ENCODE results near the gene PRELID1.
A peak's percentile ranks its signal among the peaks of the same experiment; 100 is the strongest.
"Not testable (repeated sequence)": the region's sequence is repeated elsewhere in the genome, so short reads cannot be mapped to it uniquely, and the experiment has no call there.

The PRELID1 gene

DNA sequence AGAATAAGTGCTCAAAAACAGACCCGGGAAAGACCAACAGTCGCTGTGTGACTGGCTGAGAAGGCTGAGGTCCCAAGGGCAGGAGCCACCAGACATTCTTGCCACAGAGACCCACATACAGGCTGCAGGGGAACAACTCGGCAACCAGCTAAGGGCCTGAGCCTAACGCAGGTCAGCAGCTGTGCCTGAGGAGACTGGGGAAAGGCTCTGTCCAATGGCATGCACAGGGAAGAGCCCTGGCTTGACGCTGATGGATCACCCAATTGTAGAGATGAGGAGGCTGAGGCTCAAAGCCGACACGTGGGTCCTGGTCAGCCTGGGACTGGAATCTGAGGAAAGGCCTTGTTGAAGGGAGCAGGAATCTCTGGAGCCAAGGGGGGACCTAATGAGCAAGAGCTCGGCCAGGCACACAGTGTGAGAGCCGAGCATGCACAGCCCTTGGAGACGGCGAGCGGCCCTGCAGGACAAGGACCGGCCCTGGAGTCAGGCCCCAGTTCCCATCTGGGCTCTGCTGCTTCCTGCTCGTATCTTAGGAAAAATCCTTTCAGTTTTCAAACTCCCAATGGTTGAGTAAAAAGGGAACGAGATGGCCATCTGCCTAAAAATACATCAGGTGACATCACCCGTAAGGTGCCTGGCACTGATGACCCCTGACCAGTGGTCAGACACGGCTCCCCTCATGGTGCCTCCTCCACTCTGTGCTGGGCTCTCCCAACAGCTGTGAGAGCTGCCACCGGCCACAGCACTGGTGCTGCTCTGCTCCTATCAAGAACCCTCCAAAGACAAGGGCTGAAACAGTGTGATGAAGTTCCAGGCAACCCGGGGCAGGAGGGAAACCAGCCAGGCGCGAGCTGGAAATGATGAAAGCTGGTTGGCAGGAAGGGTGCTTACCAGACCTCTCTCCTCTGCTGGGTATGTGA, 31.4 kb downstream of the PRELID1 start:
- no peak for ATAC-seq
- Mint-ChIP-seq H3K4me1 (peaks cover 33% of the 10 kb centered on the region), H3K9me3 (no peaks in the 10 kb centered on the region), H3K36me3 (peaks cover 78% of the 10 kb centered on the region), H3K4me3 (no peak overlapping the region), H3K27ac (peak overlapping the region; percentile 42), H3K27me3 (no peaks in the 10 kb centered on the region)

DNA sequence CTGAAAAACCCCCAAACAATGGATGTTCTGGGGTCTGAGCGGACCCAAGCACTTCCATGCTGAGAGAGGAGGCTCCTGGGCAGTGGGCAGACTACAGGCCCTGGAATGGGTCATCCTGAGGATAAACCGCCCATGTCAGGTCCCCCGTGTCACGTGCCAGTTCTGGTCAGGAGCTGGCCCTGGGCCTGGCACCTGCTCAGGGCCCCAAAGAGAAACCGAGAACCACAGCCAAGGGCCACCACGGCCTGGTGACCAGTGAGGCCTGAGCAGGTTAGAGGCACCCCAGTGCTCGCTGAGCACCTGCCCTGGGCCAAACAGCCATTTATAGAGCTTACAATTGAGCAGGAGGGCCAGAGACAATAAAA, 32.1 kb downstream of the PRELID1 start:
- no peak for ATAC-seq
- Mint-ChIP-seq H3K27me3 (no peaks in the 10 kb centered on the region), H3K4me3 (no peak overlapping the region), H3K36me3 (peaks cover 73% of the 10 kb centered on the region), H3K27ac (peak overlapping the region; percentile 42), H3K4me1 (peaks cover 34% of the 10 kb centered on the region), H3K9me3 (no peaks in the 10 kb centered on the region)

DNA sequence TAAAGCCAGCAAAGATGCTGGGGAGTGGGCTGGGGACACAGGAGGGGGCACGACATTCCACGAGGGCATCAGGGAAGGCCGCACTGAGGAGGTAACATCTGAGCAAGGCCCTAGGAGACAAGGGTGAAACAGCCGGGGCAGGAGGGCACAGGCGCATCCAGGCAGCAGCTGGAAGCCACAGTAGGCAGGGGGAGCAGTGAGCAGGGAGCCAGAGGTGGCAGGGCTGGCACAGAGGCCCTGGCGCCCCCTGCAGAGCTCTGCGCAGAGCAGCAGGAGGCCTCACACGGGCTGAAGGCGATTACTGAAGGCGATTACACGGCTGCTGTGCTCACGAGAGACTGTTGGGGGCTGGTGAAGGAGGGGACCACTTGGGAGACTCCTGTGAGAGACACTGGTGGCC, 32.5 kb downstream of the PRELID1 start:
- no peak overlapping the region for H3K4me3 Mint-ChIP-seq
- H3K36me3 Mint-ChIP-seq = peaks cover 71% of the 10 kb centered on the region
- peaks cover 34% of the 10 kb centered on the region for H3K4me1 Mint-ChIP-seq
- H3K27me3 Mint-ChIP-seq = no peaks in the 10 kb centered on the region
- peak overlapping the region; percentile 42 for H3K27ac Mint-ChIP-seq
- no peak for ATAC-seq
- no peaks in the 10 kb centered on the region for H3K9me3 Mint-ChIP-seq

DNA sequence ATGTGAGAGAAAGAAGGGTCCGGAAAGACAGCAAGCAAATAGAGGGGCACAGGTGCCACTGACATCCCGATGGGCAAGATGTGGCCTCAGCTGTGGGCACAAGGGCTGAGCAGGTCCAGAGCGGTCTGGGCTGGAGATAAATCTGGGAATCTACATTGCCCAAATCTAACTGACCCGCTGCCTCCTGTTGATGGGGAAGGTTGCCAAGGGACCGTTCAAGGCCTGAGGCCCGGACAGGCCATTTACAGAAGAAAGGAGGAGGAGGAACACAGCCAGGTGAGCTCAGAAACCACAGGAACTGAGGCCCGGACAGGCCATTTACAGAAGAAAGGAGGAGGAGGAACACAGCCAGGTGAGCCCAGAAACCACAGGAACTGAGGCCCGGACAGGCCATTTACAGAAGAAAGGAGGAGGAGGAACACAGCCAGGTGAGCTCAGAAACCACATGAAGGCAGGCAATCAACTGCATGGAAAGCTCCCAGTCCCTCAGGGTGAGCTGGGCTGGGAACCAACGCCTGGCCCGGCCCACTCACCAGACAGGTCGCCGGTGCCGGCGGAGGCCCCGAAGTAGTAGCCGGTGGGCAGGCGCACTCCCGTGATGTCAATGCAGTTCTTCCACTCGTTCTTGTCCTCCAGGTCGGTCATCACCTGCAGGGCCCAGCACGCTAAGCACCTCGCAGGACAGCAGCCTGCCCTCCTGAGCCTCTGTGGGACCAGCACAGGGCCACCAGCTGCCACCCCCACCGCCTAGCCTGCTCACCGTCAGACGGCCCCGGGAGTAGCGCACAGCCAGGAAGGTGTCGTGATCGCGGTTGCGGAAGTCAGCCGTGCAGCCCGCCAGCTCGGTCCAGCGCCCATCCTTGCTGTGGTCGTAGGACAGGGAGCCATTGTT, 33.2 kb downstream of the PRELID1 start:
- no peaks in the 10 kb centered on the region for H3K27me3 Mint-ChIP-seq
- H3K36me3 Mint-ChIP-seq = peaks cover 71% of the 10 kb centered on the region
- no peaks in the 10 kb centered on the region for H3K9me3 Mint-ChIP-seq
- H3K4me3 Mint-ChIP-seq = no peak overlapping the region
- peaks cover 34% of the 10 kb centered on the region for H3K4me1 Mint-ChIP-seq
- H3K27ac Mint-ChIP-seq = peak overlapping the region; percentile 42
- no peak for ATAC-seq

DNA sequence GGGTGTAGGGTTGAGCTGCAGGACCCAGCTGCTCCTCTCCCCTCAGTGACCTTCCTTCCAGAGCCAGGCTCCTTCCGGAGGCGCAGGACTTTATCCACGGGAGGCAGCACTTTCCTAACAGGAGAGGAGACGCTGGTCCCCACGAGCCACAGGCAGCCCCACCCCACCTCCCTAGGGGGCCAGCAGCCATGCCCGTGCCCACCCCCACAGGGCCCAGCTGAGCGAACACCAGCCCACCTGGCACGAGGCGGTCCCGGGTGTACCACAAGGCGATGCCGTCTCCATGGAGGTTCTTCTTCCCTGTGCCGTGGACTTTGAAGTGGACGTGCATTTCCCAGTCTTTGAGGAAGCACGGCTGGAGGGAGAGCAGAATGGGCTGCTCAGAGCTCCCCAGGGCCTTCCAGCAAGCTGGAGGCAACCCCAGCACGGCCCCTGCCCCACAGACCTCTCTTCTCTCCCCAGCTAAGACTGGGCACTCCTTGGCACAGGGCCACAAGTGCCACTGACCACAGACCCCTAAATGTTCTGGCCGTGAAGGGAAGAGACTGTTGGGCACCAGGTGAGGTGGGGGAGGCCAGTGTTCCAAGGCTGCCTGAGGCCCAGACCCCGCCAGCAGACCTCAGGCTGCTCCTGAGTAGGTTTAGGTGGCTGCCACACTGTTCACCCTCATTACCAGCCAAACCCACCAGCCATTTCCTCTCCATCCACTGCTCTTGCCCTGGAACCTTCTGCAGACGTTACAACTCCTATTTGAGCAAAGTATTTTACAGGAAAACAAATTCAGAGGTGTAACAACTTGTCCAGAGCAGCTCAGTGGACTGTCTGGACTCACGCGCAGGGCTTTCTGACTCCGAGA, 34.9 kb downstream of the PRELID1 start:
- H3K36me3 Mint-ChIP-seq = peaks cover 63% of the 10 kb centered on the region
- H3K9me3 Mint-ChIP-seq = no peaks in the 10 kb centered on the region
- H3K4me3 Mint-ChIP-seq = no peak overlapping the region
- H3K27ac Mint-ChIP-seq = no peak overlapping the region
- peaks cover 29% of the 10 kb centered on the region for H3K4me1 Mint-ChIP-seq
- H3K27me3 Mint-ChIP-seq = no peaks in the 10 kb centered on the region
- ATAC-seq = no peak

DNA sequence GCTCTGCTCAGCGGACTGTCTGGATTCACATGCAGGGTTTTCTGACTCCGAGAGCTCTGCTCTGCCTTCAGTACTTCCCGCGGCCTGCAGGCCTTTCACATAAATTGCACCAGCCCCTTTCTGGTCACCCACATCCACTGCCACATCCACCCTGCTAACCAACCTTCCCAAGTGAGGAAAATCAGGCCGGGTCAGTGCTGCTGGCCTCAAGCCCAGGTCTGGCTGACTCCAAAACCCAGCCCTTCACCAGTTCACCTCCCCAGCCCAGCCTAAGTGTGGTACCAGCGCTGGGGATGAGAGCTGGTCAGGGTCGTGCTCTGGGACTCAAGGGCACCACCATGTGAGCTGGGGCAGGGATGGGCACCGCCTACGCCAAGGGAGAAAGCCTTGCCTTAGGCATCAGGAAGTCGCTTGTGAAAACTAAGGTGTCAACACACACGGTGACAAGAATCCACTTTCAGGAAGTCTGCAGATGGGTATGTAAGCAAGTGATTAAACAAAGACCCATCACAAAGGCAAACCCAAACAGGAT, 35.6 kb downstream of the PRELID1 start:
- ATAC-seq = no peak
- Mint-ChIP-seq H3K36me3 (peaks cover 60% of the 10 kb centered on the region), H3K27me3 (no peaks in the 10 kb centered on the region), H3K4me3 (no peak overlapping the region), H3K9me3 (no peaks in the 10 kb centered on the region), H3K27ac (no peak overlapping the region), H3K4me1 (peaks cover 33% of the 10 kb centered on the region)

DNA sequence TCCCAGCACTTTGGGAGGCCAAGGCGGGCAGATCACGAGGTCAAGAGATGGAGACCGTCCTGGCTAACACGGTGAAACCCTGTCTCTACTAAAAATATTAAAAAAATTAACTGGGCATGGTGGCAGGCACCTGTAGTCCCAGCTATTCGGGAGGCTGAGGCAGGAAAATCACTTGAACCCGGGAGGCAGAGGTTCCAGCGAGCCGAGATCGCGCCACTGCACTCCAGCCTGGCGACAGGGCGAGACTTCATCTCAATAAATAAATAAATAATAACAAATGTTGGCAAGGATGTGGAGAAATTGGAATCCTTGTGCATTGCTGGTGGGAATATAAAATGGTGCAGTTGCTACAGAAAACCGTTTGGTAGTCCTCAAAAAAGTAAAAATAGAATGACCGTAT, 39.4 kb downstream of the PRELID1 start:
- peaks cover 39% of the 10 kb centered on the region for H3K4me1 Mint-ChIP-seq
- H3K36me3 Mint-ChIP-seq = peaks cover 40% of the 10 kb centered on the region
- not testable (repeated sequence) for H3K27ac Mint-ChIP-seq, H3K27me3 Mint-ChIP-seq, ATAC-seq, H3K9me3 Mint-ChIP-seq, H3K4me3 Mint-ChIP-seq

DNA sequence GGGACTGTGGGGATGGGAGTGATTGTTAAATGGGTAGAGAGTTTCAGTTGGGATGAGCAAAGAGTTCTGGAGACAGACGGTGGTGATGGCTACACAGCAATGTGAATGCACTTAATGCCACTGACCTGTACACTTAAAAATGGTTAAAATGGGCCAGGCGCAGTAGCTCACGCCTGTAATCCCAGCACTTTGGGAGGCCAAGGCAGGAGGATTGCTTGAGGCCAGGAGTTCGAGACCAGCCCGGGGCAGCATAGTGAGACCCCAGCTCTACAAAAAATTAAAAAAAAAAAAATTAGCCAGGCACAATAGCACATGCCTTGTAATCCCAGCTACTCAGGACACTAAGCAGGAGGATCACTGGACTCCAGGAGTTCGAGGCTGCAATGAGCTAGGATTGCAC, 40.2 kb downstream of the PRELID1 start:
- H3K4me1 Mint-ChIP-seq = peaks cover 39% of the 10 kb centered on the region
- no peaks in the 10 kb centered on the region for H3K27me3 Mint-ChIP-seq
- H3K27ac Mint-ChIP-seq = no peak overlapping the region
- H3K4me3 Mint-ChIP-seq = no peak overlapping the region
- H3K36me3 Mint-ChIP-seq = peaks cover 37% of the 10 kb centered on the region
- ATAC-seq = no peak
- H3K9me3 Mint-ChIP-seq = no peaks in the 10 kb centered on the region

DNA sequence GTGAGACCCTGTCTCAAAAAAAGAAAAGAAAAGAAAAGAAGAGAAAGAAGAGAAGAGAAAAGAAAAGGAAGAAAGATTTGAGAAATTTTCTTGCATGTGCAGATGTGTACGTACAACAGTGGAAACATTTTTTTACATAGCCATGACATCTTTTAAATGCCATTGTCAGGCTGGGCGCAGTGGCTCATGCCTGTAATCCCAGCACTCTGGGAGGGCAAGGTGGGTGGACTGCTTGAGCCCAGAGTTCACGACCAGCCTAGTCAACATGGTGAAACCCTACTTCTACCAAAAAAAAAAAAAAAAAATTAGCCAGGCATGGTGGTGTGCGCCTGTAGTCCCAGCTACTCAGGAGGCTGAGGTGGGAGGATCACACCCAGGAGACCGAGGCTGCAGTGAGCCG, 41.3 kb downstream of the PRELID1 start:
- Mint-ChIP-seq H3K27ac (no peak overlapping the region), H3K4me3 (no peak overlapping the region), H3K27me3 (no peaks in the 10 kb centered on the region), H3K9me3 (no peaks in the 10 kb centered on the region), H3K36me3 (peaks cover 37% of the 10 kb centered on the region), H3K4me1 (peaks cover 43% of the 10 kb centered on the region)
- ATAC-seq = no peak

DNA sequence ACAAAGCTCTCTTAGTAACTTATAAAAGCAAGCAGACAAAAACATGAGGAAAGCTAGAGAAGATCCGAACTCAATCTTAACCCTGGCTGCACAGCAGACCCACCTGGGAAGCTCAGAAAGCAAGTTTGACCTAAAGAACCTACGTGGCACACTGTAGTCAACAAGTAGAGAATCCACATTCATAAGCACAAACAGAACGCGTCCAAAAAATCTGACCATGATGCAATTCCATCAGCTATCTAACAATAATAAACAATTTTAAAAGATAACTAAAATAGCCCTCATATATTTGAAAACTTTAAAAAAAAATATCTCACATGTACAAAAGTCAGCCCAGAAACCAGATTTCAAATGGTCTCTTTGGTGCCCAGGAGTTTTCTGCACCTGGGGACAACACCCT, 43.2 kb downstream of the PRELID1 start:
- Mint-ChIP-seq H3K27me3 (no peaks in the 10 kb centered on the region), H3K9me3 (no peaks in the 10 kb centered on the region), H3K4me3 (no peak overlapping the region), H3K4me1 (peaks cover 44% of the 10 kb centered on the region), H3K36me3 (peaks cover 27% of the 10 kb centered on the region), H3K27ac (no peak overlapping the region)
- no peak for ATAC-seq

DNA sequence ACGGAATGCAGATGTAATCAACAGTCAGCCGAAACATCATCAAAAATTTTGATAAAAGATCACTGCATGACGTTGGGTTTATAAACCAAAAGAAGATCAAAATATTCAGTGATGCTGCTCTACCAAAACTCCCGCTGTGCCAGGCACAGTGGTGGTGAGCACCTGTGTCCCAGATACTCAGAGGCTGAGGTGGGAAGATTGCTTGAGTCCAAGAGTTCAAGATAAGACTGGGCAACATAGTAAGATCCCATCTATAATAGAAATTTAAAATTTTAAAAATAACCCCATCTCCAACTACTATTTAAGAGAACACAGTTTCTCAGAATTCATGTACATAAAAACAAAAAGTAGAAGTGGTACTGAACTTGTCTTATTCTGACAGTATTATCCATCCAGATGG, 44.1 kb downstream of the PRELID1 start:
- Mint-ChIP-seq H3K9me3 (no peaks in the 10 kb centered on the region), H3K4me3 (no peak overlapping the region), H3K4me1 (peaks cover 48% of the 10 kb centered on the region), H3K36me3 (peaks cover 25% of the 10 kb centered on the region), H3K27me3 (no peaks in the 10 kb centered on the region), H3K27ac (no peak overlapping the region)
- no peak for ATAC-seq

DNA sequence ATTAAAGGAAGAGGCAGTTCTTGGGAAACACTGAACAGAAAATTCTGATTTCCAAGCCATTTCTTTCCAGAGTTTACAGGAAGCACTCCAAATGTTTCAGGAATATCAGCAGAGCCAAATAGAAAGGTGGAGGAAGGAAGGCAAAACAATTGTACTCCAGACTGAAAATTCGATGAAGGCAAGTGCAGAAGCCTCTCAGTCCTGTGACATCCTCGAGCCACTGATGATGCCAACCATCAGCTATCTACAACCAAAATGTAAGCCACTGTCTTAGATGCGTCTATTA, 45.7 kb downstream of the PRELID1 start:
- Mint-ChIP-seq H3K27me3 (no peaks in the 10 kb centered on the region), H3K4me1 (peaks cover 42% of the 10 kb centered on the region), H3K36me3 (peaks cover 19% of the 10 kb centered on the region), H3K9me3 (no peaks in the 10 kb centered on the region), H3K27ac (no peak overlapping the region), H3K4me3 (peak overlapping the region; percentile 75)
- ATAC-seq = no peak

DNA sequence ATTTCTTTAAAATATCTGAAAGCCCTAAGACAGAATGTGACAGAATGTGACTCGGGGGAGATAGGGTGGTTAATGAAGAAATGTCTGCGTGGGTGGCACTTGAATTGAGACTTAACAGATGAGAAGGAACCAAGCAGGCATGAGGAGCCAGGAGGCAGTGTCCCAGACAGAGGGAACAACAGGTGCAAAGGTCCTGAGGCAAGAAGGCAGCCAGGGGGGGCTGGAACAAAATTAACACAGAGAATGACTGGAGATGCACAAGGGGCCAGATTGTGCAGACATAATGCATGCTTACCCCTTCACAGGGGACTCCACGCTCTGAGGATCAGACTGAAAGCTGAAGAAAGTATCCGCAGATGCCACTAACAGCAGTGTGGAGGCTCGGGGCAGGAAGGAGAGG, 46.2 kb downstream of the PRELID1 start:
- H3K9me3 Mint-ChIP-seq = no peaks in the 10 kb centered on the region
- no peaks in the 10 kb centered on the region for H3K27me3 Mint-ChIP-seq
- ATAC-seq = no peak
- H3K27ac Mint-ChIP-seq = peak overlapping the region; percentile 4
- H3K4me1 Mint-ChIP-seq = peaks cover 47% of the 10 kb centered on the region
- H3K36me3 Mint-ChIP-seq = peaks cover 15% of the 10 kb centered on the region
- H3K4me3 Mint-ChIP-seq = peak overlapping the region; percentile 75

DNA sequence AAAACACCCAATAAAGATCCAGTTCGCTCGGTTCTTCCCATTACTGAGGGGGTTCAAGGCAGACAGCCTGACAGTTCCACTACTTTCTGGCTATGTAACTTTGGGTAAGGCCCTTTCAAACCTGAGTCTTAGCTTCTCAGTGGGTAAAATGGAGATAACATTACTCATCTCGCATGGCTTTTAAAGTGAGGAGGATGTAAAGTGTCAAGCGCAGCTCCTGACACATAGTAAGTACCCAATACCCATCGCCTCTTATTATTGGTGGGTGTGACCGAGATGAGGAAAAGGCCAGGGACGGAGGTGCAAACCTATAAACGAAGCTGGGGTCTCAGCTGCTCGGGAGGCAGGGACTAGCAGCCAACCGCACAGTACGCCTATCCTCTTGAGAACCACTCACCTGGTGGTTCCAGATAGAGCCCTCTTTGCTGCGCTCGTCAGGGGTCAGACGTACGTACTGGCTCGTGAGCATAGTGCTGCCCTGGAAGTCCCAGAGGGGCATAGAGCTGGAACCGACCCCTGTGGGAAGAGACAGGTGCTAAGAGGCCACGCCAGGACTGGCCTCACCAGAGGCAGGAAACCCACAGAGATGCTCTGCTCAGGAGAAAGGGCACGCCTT, 47.3 kb downstream of the PRELID1 start:
- H3K27me3 Mint-ChIP-seq = no peaks in the 10 kb centered on the region

More for the DNA sequence above, 47.3 kb downstream of the PRELID1 start:
- Mint-ChIP-seq H3K4me3 (peak overlapping the region; percentile 91), H3K36me3 (peaks cover 13% of the 10 kb centered on the region), H3K9me3 (no peaks in the 10 kb centered on the region), H3K4me1 (peaks cover 52% of the 10 kb centered on the region), H3K27ac (peak overlapping the region; percentile 98)
- ATAC-seq = no peak
